Endothelial cell of umbilical vein (primary cell): ENCODE data around the gene NEO1. TPM values are rescaled to one million over a fixed set of nuclear protein-coding genes. Genes with fewer than 3 reads are reported as not detected.

Experiments
- BruUV-seq: library from RNA; stranded (reverse); fragments of 400-500 nt; replicated peaks from 2 replicates; lab custom pipeline; 2021; lab: Mats Ljungman, UMichigan
- CTCF ChIA-PET: fragments of 300-600, 350-600 bp; sonication (Branson Sonifier 250); formaldehyde crosslinking; loops from one replicate; lab custom pipeline; 2021; ENCODE audit warnings: antibody characterized with exemption, inconsistent platforms; lab: Charles Lee
- POLR2A ChIA-PET: fragments of 300-600, 350-600 bp; sonication (Branson Sonifier 250); formaldehyde crosslinking; loops from one replicate; lab custom pipeline; 2021; ENCODE audit warnings: antibody characterized with exemption, inconsistent platforms; lab: Charles Lee
- DNase-seq: peaks from one replicate; pipeline ENCODE4 v3.0.0-alpha.2; 2011; ENCODE audit warnings: low read depth, low spot score
- FAIRE-seq: peaks from 2 replicates; lab custom pipeline; 2011; peaks lifted over from hg19 to GRCh38; lab: Jason Lieb, UNC
- H2AFZ ChIP-seq: 2 replicates; pipeline ENCODE4 v1.6.0; 2012; ENCODE audit warnings: low read depth, low read length, control low read depth, inconsistent platforms
- H3K27ac ChIP-seq: 2 replicates; pipeline ENCODE4 v1.5.1; 2011; ENCODE audit warnings: low read depth, mild to moderate bottlenecking, control low read depth, low read length, moderate library complexity; ENCODE audit not compliant: insufficient read depth
- H3K27me3 ChIP-seq, 2 experiments: 2 replicates each; pipeline versions ENCODE4 v1.6.0 to v1.6.1; 2011; ENCODE audit warnings: low read length in 2 of 2, mixed read lengths in 1 of 2; ENCODE audit not compliant: control insufficient read depth in 2 of 2, insufficient read depth in 2 of 2
- H3K36me3 ChIP-seq, 2 experiments: 2 replicates in 1 of 2; 3 replicates in 1 of 2; pipeline ENCODE4 v1.5.1; 2011; ENCODE audit warnings: low read length in 2 of 2, mild to moderate bottlenecking in 1 of 2, moderate library complexity in 1 of 2; ENCODE audit not compliant: control insufficient read depth in 2 of 2, insufficient read depth in 2 of 2; ENCODE audit errors: extremely low read depth in 1 of 2
- H3K4me1 ChIP-seq: 3 replicates; pipeline ENCODE4 v1.5.1; 2011; ENCODE audit warnings: mild to moderate bottlenecking, low read length; ENCODE audit not compliant: control insufficient read depth, insufficient read depth; ENCODE audit errors: extremely low read depth
- H3K4me2 ChIP-seq: 2 replicates; pipeline ENCODE4 v1.6.1; 2011; ENCODE audit warnings: low read length, control low read depth, mixed read lengths; ENCODE audit not compliant: insufficient read depth
- H3K4me3 ChIP-seq, 3 experiments: fragments of 200-600 bp in 1 of 3; sonication (generic), shearing (Covaris generic) in 1 of 3; replicated peaks in 1 of 3; 2 replicates each; pipeline ENCODE4 v1.5.1; 2011 to 2016; ENCODE audit warnings: control low read depth in 3 of 3, low read length in 3 of 3, mild to moderate bottlenecking in 2 of 3, inconsistent platforms in 1 of 3, low read depth in 1 of 3, moderate library complexity in 1 of 3; ENCODE audit not compliant: insufficient read depth in 1 of 3
- H3K79me2 ChIP-seq: 2 replicates; pipeline ENCODE4 v1.6.0; 2012; ENCODE audit warnings: low read length, inconsistent platforms; ENCODE audit not compliant: control insufficient read depth, insufficient read depth
- H3K9ac ChIP-seq: replicated peaks from 2 replicates; pipeline ENCODE3; 2011; ENCODE audit warnings: low read length, control low read depth; ENCODE audit not compliant: insufficient read depth; ENCODE audit errors: extremely low read depth
- H3K9me1 ChIP-seq: replicated peaks from 3 replicates; pipeline ENCODE4 v1.6.0; 2011; ENCODE audit warnings: mild to moderate bottlenecking, low read length; ENCODE audit not compliant: control insufficient read depth, insufficient read depth; ENCODE audit errors: extremely low read depth
- H3K9me3 ChIP-seq: replicated peaks from 2 replicates; pipeline ENCODE4 v1.5.1; 2012; ENCODE audit warnings: low read length, inconsistent platforms; ENCODE audit not compliant: control insufficient read depth, insufficient read depth
- H4K20me1 ChIP-seq: replicated peaks from 2 replicates; pipeline ENCODE3; 2011; ENCODE audit warnings: mild to moderate bottlenecking, low read length; ENCODE audit not compliant: control insufficient read depth, insufficient read depth; ENCODE audit errors: extremely low read depth
- CTCF ChIP-seq, 2 donors: IDR thresholded peaks; 1 replicate in 1 of 2; 2 replicates in 1 of 2; pipeline ENCODE4 v1.5.1; 2011; ENCODE audit warnings: low read length in 2 of 2, mild to moderate bottlenecking in 2 of 2, moderate library complexity in 2 of 2, control low read depth in 1 of 2, inconsistent platforms in 1 of 2, low read depth in 1 of 2; ENCODE audit not compliant: insufficient read depth in 1 of 2; ENCODE audit errors: extremely low read depth in 1 of 2
- EZH2 ChIP-seq: IDR thresholded peaks from 2 replicates; pipeline ENCODE4 v1.6.1; 2012; ENCODE audit warnings: borderline replicate concordance, low read depth, mild to moderate bottlenecking, moderate library complexity, low read length, inconsistent platforms; ENCODE audit not compliant: severe bottlenecking
- FOS ChIP-seq: IDR thresholded peaks from 2 replicates; pipeline ENCODE4 v1.6.1; 2011; ENCODE audit warnings: mild to moderate bottlenecking, low read length, moderate library complexity, borderline replicate concordance; ENCODE audit not compliant: insufficient read depth
- GATA2 ChIP-seq: IDR thresholded peaks from 2 replicates; pipeline ENCODE4 v1.7.0; 2011; ENCODE audit warnings: low read depth, mild to moderate bottlenecking, moderate library complexity, mixed read lengths, low read length; ENCODE audit not compliant: insufficient read length, insufficient read depth
- JUN ChIP-seq: IDR thresholded peaks from 2 replicates; pipeline ENCODE4 v1.6.1; 2011; ENCODE audit warnings: borderline replicate concordance, low read depth; ENCODE audit not compliant: insufficient read length, insufficient read depth
- MAX ChIP-seq: IDR thresholded peaks from 2 replicates; pipeline ENCODE4 v1.6.1; 2011; ENCODE audit not compliant: insufficient read depth, insufficient read length
- MYC ChIP-seq: IDR thresholded peaks from one replicate; pipeline ENCODE4 v1.6.1; 2011; ENCODE audit warnings: mild to moderate bottlenecking, low read depth, low read length
- POLR2A ChIP-seq: IDR thresholded peaks from 2 replicates; pipeline ENCODE4 v1.6.1; 2012; ENCODE audit warnings: low read depth, mild to moderate bottlenecking, control low read depth, low read length
- POLR2AphosphoS5 ChIP-seq: IDR thresholded peaks from 2 replicates; pipeline ENCODE4 v1.6.1; 2012; ENCODE audit warnings: low read depth, mild to moderate bottlenecking, control low read depth, low read length, moderate library complexity; ENCODE audit not compliant: insufficient read depth
- dilution Hi-C: fragments of 300-500 bp; cut with MboI; formaldehyde crosslinking; loops from one replicate; pipeline ENCODE4 v1.15.0; 2019; ENCODE audit warnings: low sequenced_read_pairs; ENCODE audit not compliant: extremely low pct_ligation_motif_present
- intact Hi-C: fragments of 100-400 bp; cut with micrococcal nuclease; formaldehyde crosslinking; loops from one replicate; pipeline ENCODE4 v1.10.0; 2022
- polyA plus RNA-seq, 4 experiments: library from polyadenylated mRNA; depleted of rRNA in 3 of 4; stranded (reverse) in 3 of 4; unstranded in 1 of 4; fragments of >200 nt; gene quantifications; 2 replicates each; pipeline versions ENCODE4 v1.2.1 to v1.2.3, GENCODE V29; 2011 to 2012; ENCODE audit warnings: missing spikeins in 1 of 4
- total RNA-seq: library from RNA; stranded (reverse); gene quantifications from 2 replicates; pipeline ENCODE4 v1.2.3, GENCODE V29; 2021

Gene NEO1
- total and polyA plus RNA-seq, 2 donors (not counting 3 experiments of a cell fraction or from before 2014, with no cell fraction given): 0.12 to 0.35 TPM

GRCh38 chr15:73087098-73087497, 34.8 kb downstream of the NEO1 start:
- no peak overlapping the region for H3K4me2 ChIP-seq
- H3K4me3 ChIP-seq: no peak overlapping the region
- no peak overlapping the region for H2AFZ ChIP-seq
- H3K4me1 ChIP-seq: no peaks in the 10 kb centered on the region
- CTCF ChIA-PET: interaction anchor here (1.4 kb wide), 1 partner anchor 365 kb away, joined by 4 read pairs; no protein-coding TSS in a partner anchor
- H3K9me3 ChIP-seq: no peaks in the 10 kb centered on the region
- FAIRE-seq (no peak), DNase-seq (no peak)
- H3K79me2 ChIP-seq: no peaks in the 10 kb centered on the region
- POLR2A ChIA-PET: no interaction called here
- H3K9ac ChIP-seq: no peak overlapping the region
- BruUV-seq: no TSS peak
- H3K36me3 ChIP-seq: no peaks in the 10 kb centered on the region
- no peak for TF ChIP-seq POLR2AphosphoS5
- TF ChIP-seq EZH2: no peak
- no peak for TF ChIP-seq JUN
- no peak for TF ChIP-seq POLR2A
- TF ChIP-seq CTCF (IDR thresholded peaks at IDR 0.05; ENCODE audit: extremely low read depth in 1 of 2, insufficient read depth in 1 of 2, low read depth in 1 of 2, low read length in 2 of 2): no peak
- no peak for TF ChIP-seq GATA2
- no peak for TF ChIP-seq MAX
- no peak for TF ChIP-seq MYC
- TF ChIP-seq FOS: no peak
- intact Hi-C loops (no loop called here), dilution Hi-C loops (no loop called here)
- H4K20me1 ChIP-seq: no peaks in the 10 kb centered on the region
- H3K27ac ChIP-seq: no peak overlapping the region
- peaks cover 36 to 87% of the 10 kb centered on the region in 2 experiments for H3K27me3 ChIP-seq
- H3K9me1 ChIP-seq: no peaks in the 10 kb centered on the region
